Brain microvascular endothelial cell (primary cell): Measurements from ENCODE around the gene HK1.

Experiments used
- DNase-seq: peaks from one replicate; pipeline ENCODE4 v3.0.0-alpha.2; 2020
- H3K27ac ChIP-seq: fragments of 250-450 bp; sonication (Bioruptor Pico); 2 replicates; pipeline ENCODE4 v1.5.1; 2020; ENCODE audit warnings: mild to moderate bottlenecking, moderate library complexity
- H3K27me3 ChIP-seq: fragments of 250-450 bp; sonication (Bioruptor Pico); replicated peaks from 2 replicates; pipeline ENCODE4 v1.5.1; 2020; ENCODE audit warnings: mild to moderate bottlenecking
- H3K36me3 ChIP-seq: fragments of 250-450 bp; sonication (Bioruptor Pico); replicated peaks from 2 replicates; pipeline ENCODE4 v1.5.1; 2020; ENCODE audit warnings: mild to moderate bottlenecking
- H3K4me3 ChIP-seq: 2 replicates; pipeline ENCODE4 v1.5.1; 2011; ENCODE audit warnings: low read depth, mild to moderate bottlenecking, control low read depth, low read length, moderate library complexity
- CTCF ChIP-seq: IDR thresholded peaks from 2 replicates; pipeline ENCODE4 v1.5.1; 2011; ENCODE audit warnings: low read depth, mild to moderate bottlenecking, moderate library complexity, low read length, control low read depth, inconsistent platforms; ENCODE audit errors: missing control alignments
- in situ Hi-C: cut with HindIII; loops from 2 replicates; pipeline ENCODE4 v1.10.0; 2017; ENCODE audit warnings: low sequenced_read_pairs, low pct_ligation_motif_present

Gene HK1

GRCh38 chr10:69254877-69255276 is 23.4 kb upstream of the HK1 start:
- DNase-seq, result no peak
- H3K27ac ChIP-seq, result no peak overlapping the region
- no peaks in the 10 kb centered on the region for H3K36me3 ChIP-seq
- no peak for TF ChIP-seq CTCF
- in situ Hi-C loops, result no loop called here
- no peaks in the 10 kb centered on the region for H3K27me3 ChIP-seq
- H3K4me3 ChIP-seq, result no peak overlapping the region

GRCh38 chr10:69259547-69260243 is 18.6 kb upstream of the HK1 start:
- TF ChIP-seq CTCF, result no peak
- peaks cover 5% of the 10 kb centered on the region for H3K27me3 ChIP-seq
- in situ Hi-C loops, result no loop called here
- no peaks in the 10 kb centered on the region for H3K36me3 ChIP-seq
- no peak for DNase-seq
- no peak overlapping the region for H3K27ac ChIP-seq
- no peak overlapping the region for H3K4me3 ChIP-seq

GRCh38 chr10:69261184-69261583 is 17.1 kb upstream of the HK1 start:
- in situ Hi-C loops, result no loop called here
- no peak overlapping the region for H3K4me3 ChIP-seq
- H3K27ac ChIP-seq, result no peak overlapping the region
- no peak for TF ChIP-seq CTCF
- peaks cover 5% of the 10 kb centered on the region for H3K27me3 ChIP-seq
- H3K36me3 ChIP-seq, result no peaks in the 10 kb centered on the region
- DNase-seq, result no peak

- in situ Hi-C loops, result no loop called here
- peaks cover 7% of the 10 kb centered on the region for H3K27me3 ChIP-seq
These were observed 16.0 kb upstream of the HK1 start for GRCh38 chr10:69262292-69262751.

GRCh38 chr10:69265521-69265920 is 12.8 kb upstream of the HK1 start:
- H3K27me3 ChIP-seq, result peaks cover 6% of the 10 kb centered on the region
- DNase-seq, result no peak
- no peak for TF ChIP-seq CTCF
- in situ Hi-C loops, result no loop called here
- no peak overlapping the region for H3K27ac ChIP-seq
- no peaks in the 10 kb centered on the region for H3K36me3 ChIP-seq
- no peak overlapping the region for H3K4me3 ChIP-seq

More at GRCh38 chr10:69262292-69262751, 16.0 kb upstream of the HK1 start:
- Histone ChIP-seq H3K4me3 (no peak overlapping the region), H3K27ac (no peak overlapping the region), H3K36me3 (no peaks in the 10 kb centered on the region)
- no peak for DNase-seq
- no peak for TF ChIP-seq CTCF

GRCh38 chr10:69268761-69269416 is 9.4 kb upstream of the HK1 start:
- no peak for TF ChIP-seq CTCF
- Histone ChIP-seq H3K27me3 (peaks cover 3% of the 10 kb centered on the region), H3K27ac (no peak overlapping the region), H3K36me3 (no peaks in the 10 kb centered on the region), H3K4me3 (no peak overlapping the region)
- in situ Hi-C loops, result no loop called here
- no peak for DNase-seq
